Common myeloid progenitor, CD34-positive (primary cell): ENCODE data around the gene MNT.
A peak's percentile ranks its signal among the peaks of the same experiment; 100 is the strongest.

Source experiments
- CTCF ChIA-PET: fragments of 350-600 bp; sonication (Branson Sonifier 250); formaldehyde crosslinking; loops from one replicate; lab custom pipeline; 2021; ENCODE audit warnings: antibody characterized with exemption; lab: Charles Lee
- POLR2A ChIA-PET: fragments of 350-600 bp; sonication (Branson Sonifier 250); formaldehyde crosslinking; loops from one replicate; lab custom pipeline; 2021; ENCODE audit warnings: antibody characterized with exemption; lab: Charles Lee
- DNase-seq, 3 donors: peaks; one replicate each; pipeline versions ENCODE4 v3.0.0 to v3.0.0-alpha.2; 2013
- H3K27ac ChIP-seq, 2 experiments: 1 replicate in 1 of 2; 2 replicates in 1 of 2; pipeline ENCODE4 v1.7.0; 2013; ENCODE audit warnings: inconsistent platforms in 2 of 2, low read length in 2 of 2, mild to moderate bottlenecking in 2 of 2, low read depth in 1 of 2, moderate library complexity in 1 of 2; ENCODE audit not compliant: severe bottlenecking in 2 of 2, insufficient read depth in 1 of 2, poor library complexity in 1 of 2
- H3K27me3 ChIP-seq, 5 experiments: replicated peaks in 2 of 5; 1 replicate in 3 of 5; 2 replicates in 2 of 5; pipeline versions ENCODE4 v1.6.1 to v1.7.0; 2013; ENCODE audit warnings: low read length in 4 of 5, mild to moderate bottlenecking in 2 of 5, moderate library complexity in 2 of 5, inconsistent platforms in 1 of 5; ENCODE audit not compliant: insufficient read depth in 5 of 5, control insufficient read depth in 4 of 5
- H3K36me3 ChIP-seq, 4 experiments: 1 replicate in 2 of 4; 2 replicates in 2 of 4; pipeline versions ENCODE4 v1.6.1 to v1.7.0; 2013; ENCODE audit warnings: low read length in 3 of 4, control low read depth in 1 of 4, mild to moderate bottlenecking in 1 of 4; ENCODE audit not compliant: control insufficient read depth in 4 of 4, insufficient read depth in 4 of 4
- H3K4me1 ChIP-seq, 4 experiments: 1 replicate in 3 of 4; 2 replicates in 1 of 4; pipeline versions ENCODE4 v1.6.1 to v1.7.1; 2013; ENCODE audit warnings: low read length in 3 of 4, mild to moderate bottlenecking in 3 of 4, control low read depth in 1 of 4, inconsistent platforms in 1 of 4, moderate library complexity in 1 of 4; ENCODE audit not compliant: control insufficient read depth in 4 of 4, insufficient read depth in 4 of 4; ENCODE audit errors: control extremely low read depth in 1 of 4
- H3K4me3 ChIP-seq, 7 experiments: 1 replicate in 4 of 7; 2 replicates in 3 of 7; pipeline versions ENCODE4 v1.5.1 to v1.7.0; 2013; ENCODE audit warnings: mild to moderate bottlenecking in 7 of 7, low read length in 6 of 7, moderate library complexity in 6 of 7, inconsistent platforms in 2 of 7, low read depth in 2 of 7, control low read depth in 1 of 7; ENCODE audit not compliant: insufficient read depth in 4 of 7, control insufficient read depth in 1 of 7; ENCODE audit errors: extremely low read depth in 1 of 7
- H3K9me3 ChIP-seq, 5 experiments: 1 replicate in 4 of 5; 2 replicates in 1 of 5; pipeline versions ENCODE4 v1.6.1 to v1.7.1; 2013; ENCODE audit warnings: low read length in 4 of 5, mild to moderate bottlenecking in 2 of 5, inconsistent platforms in 1 of 5, low read depth in 1 of 5, moderate library complexity in 1 of 5; ENCODE audit not compliant: control insufficient read depth in 4 of 5, insufficient read depth in 2 of 5; ENCODE audit errors: control extremely low read depth in 1 of 5
- WGBS: methylation state at CpG from one replicate; pipeline ENCODE4 v1.1.5; 2013; ENCODE audit not compliant: insufficient coverage; 5-methylcytosine and 5-hydroxymethylcytosine counted together

The MNT gene

GRCh38 chr17:2420176-2420575 lies 19.3 kb upstream of the MNT start:
- WGBS: 97% methylated on average over 9 of the region's 12 CpGs
- Histone ChIP-seq H3K27me3 (no peaks in the 10 kb centered on the region), H3K4me1 (no peaks in the 10 kb centered on the region), H3K4me3 (no peak overlapping the region), H3K36me3 (peaks cover 0 to 38% (median 30%) of the 10 kb centered on the region in 4 experiments), H3K27ac (no peak overlapping the region), H3K9me3 (no peaks in the 10 kb centered on the region)
- DNase-seq: no peak
- ChIA-PET CTCF (interaction anchor here (1.0 to 11.4 kb wide), 2 partner anchors 10 to 35 kb away, joined by 3 to 311 read pairs; no protein-coding TSS in a partner anchor), POLR2A (no interaction called here)

- H3K27ac ChIP-seq: no peak overlapping the region
- WGBS: 100% methylated on average over 2 of the region's 6 CpGs
- POLR2A ChIA-PET: interaction anchor here (1.2 kb wide), 1 partner anchor 18 kb away, joined by 3 read pairs; no protein-coding TSS in a partner anchor
Measured at GRCh38 chr17:2419486-2419885, 18.6 kb upstream of the MNT start.

GRCh38 chr17:2418572-2418971 lies 17.7 kb upstream of the MNT start:
- 94% methylated on average over 6 of the region's 7 CpGs for WGBS
- Histone ChIP-seq H3K4me3 (no peak overlapping the region), H3K27ac (no peak overlapping the region), H3K4me1 (no peaks in the 10 kb centered on the region), H3K9me3 (no peaks in the 10 kb centered on the region), H3K27me3 (no peaks in the 10 kb centered on the region), H3K36me3 (peaks cover 0 to 52% (median 40%) of the 10 kb centered on the region in 4 experiments)
- CTCF ChIA-PET: interaction anchor here (1.2 to 11.4 kb wide), 3 partner anchors 14 to 33 kb away, joined by 3 to 311 read pairs (median 6); no protein-coding TSS in a partner anchor
- POLR2A ChIA-PET: interaction anchor here (1.2 kb wide), 1 partner anchor 17 kb away, joined by 3 read pairs; no protein-coding TSS in a partner anchor
- no peak for DNase-seq

More at GRCh38 chr17:2419486-2419885, 18.6 kb upstream of the MNT start:
- no peaks in the 10 kb centered on the region for H3K27me3 ChIP-seq
- CTCF ChIA-PET: interaction anchor here (1.2 to 11.4 kb wide), 3 partner anchors 14 to 34 kb away, joined by 3 to 311 read pairs (median 6); no protein-coding TSS in a partner anchor
- H3K4me3 ChIP-seq: no peak overlapping the region
- H3K36me3 ChIP-seq: peaks cover 0 to 45% (median 34%) of the 10 kb centered on the region in 4 experiments
- H3K4me1 ChIP-seq: no peaks in the 10 kb centered on the region
- DNase-seq: no peak
- no peaks in the 10 kb centered on the region for H3K9me3 ChIP-seq

- WGBS: 37% methylated on average over 12 of the region's 19 CpGs
- ChIA-PET POLR2A (interaction anchor here (0.6 to 2.2 kb wide), 5 partner anchors 15 to 43 kb away, joined by 3 to 21 read pairs (median 3); no protein-coding TSS in a partner anchor), CTCF (interaction anchor here (0.6 to 11.4 kb wide), 19 partner anchors 9 to 594 kb away, joined by 3 to 311 read pairs (median 5); partner anchors contain the start of gene TSR1)
- peaks cover 0 to 47% (median 39%) of the 10 kb centered on the region in 4 experiments for H3K36me3 ChIP-seq
- DNase-seq: peak; percentile 78 to 88 (median 82)
- no peaks in the 10 kb centered on the region for H3K27me3 ChIP-seq
- no peaks in the 10 kb centered on the region for H3K9me3 ChIP-seq
- no peak overlapping the region for H3K27ac ChIP-seq
- no peaks in the 10 kb centered on the region for H3K4me1 ChIP-seq
- no peak overlapping the region for H3K4me3 ChIP-seq
Measured at GRCh38 chr17:2416010-2416734, 15.3 kb upstream of the MNT start.

- no peaks in the 10 kb centered on the region for H3K27me3 ChIP-seq
- no peak for DNase-seq
- H3K4me3 ChIP-seq: no peak overlapping the region
- CTCF ChIA-PET: interaction anchor here (1.1 to 11.4 kb wide), 11 partner anchors 9 to 79 kb away, joined by 3 to 311 read pairs (median 5); partner anchors contain the start of gene TSR1
- H3K36me3 ChIP-seq: peaks cover 0 to 38% (median 33%) of the 10 kb centered on the region in 4 experiments
- POLR2A ChIA-PET: interaction anchor here (1.2 kb wide), 1 partner anchor 16 kb away, joined by 3 read pairs; no protein-coding TSS in a partner anchor
- WGBS: 100% methylated on average over 2 of the region's 9 CpGs
- H3K4me1 ChIP-seq: no peaks in the 10 kb centered on the region
- H3K9me3 ChIP-seq: no peaks in the 10 kb centered on the region
- no peak overlapping the region for H3K27ac ChIP-seq
Measured at GRCh38 chr17:2415081-2415480, 14.2 kb upstream of the MNT start.

- Histone ChIP-seq H3K4me3 (no peak overlapping the region), H3K27ac (no peak overlapping the region), H3K9me3 (no peaks in the 10 kb centered on the region), H3K27me3 (no peaks in the 10 kb centered on the region), H3K36me3 (peaks cover 0 to 33% (median 28%) of the 10 kb centered on the region in 4 experiments), H3K4me1 (no peaks in the 10 kb centered on the region)
- 97% methylated on average over 20 of the region's 22 CpGs for WGBS
- POLR2A ChIA-PET: no interaction called here
- CTCF ChIA-PET: interaction anchor here (2.0 to 5.2 kb wide), 3 partner anchors 12 to 51 kb away, joined by 5 to 48 read pairs (median 19); no protein-coding TSS in a partner anchor
- no peak for DNase-seq
Measured at GRCh38 chr17:2414446-2415064, 13.7 kb upstream of the MNT start.
